GM21825 (cell line): ENCODE results near the gene PLXDC2.

Experiments
- ATAC-seq: cut with Tn5 transposase; IDR thresholded peaks from one replicate; pipeline ENCODE4 v1.9.1; 2021; ENCODE audit warnings: mild to moderate bottlenecking, moderate library complexity; ENCODE audit not compliant: unreplicated experiment

PLXDC2 gene

DNA sequence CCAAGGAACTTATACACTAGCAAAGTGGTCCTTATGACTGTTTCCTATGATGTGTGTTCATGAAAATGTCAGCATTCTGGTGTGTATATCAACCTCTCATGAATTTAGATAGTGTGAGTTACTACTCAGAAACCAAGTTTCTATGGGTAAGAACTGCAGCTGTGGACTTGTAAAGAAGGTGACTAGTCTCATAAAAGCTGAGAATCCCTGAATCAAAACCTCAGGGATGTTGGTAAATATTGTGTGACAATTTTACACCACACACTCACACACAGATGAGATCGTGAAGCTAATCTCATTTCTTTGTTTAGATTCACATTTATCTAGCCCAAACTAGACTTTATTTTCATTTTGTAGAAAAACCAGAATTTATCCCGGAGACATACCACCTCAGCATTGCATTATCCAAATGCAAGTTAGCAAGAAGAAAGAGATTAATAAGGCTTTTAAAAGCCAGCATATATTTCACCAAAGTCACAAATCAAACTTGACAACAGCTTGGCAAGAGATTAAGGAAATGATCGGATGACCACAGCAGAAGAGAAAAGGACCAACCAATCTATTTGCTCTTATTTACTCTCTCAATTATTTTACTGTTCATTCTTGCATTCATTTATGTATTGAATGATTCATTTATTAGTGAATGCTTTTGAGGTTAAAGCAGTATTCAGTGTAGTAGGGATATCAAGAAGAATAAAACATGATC, 92.9 kb downstream of the PLXDC2 start:
- ATAC-seq = no peak

DNA sequence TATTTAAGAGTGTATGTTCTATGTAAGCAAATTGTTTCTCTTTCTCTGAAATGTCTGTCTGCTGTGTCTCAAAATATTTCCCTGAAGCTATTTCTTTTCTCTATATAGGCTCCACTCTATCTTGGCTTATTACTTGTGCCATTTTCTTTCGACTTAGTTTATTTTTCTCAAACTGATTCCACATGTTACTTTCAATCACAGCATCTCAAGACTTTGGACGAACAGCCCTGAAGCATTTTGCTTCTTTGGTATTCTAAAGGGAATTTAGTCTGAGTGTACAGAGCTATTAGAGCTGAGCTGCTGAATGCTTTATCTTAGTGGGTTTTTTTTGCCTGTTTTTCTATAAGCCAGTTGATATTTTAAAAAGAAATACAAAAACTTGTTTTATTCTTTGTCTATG, 95.7 kb downstream of the PLXDC2 start:
- no peak for ATAC-seq

- no peak for ATAC-seq
Measured at GRCh38 chr10:19913987-19914386, 97.8 kb downstream of the PLXDC2 start.

DNA sequence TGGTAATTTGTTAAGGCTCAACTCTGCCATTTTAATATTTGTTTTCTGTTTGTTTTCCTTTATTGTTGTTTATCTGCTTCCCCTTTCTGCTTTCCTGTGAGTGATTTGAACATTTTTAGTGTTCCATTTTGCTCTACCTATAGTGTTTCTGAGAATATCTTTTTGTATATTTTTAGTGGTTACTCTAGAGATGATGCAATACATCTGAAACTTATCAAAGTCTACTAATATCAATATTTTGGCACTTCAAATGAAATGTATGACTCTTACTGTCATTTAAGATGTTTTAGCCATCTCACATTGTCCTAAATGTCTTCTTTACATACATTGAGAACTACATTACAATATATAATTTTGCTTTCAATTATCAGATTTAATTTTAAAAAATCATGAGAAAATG, 98.9 kb downstream of the PLXDC2 start:
- no peak for ATAC-seq

DNA sequence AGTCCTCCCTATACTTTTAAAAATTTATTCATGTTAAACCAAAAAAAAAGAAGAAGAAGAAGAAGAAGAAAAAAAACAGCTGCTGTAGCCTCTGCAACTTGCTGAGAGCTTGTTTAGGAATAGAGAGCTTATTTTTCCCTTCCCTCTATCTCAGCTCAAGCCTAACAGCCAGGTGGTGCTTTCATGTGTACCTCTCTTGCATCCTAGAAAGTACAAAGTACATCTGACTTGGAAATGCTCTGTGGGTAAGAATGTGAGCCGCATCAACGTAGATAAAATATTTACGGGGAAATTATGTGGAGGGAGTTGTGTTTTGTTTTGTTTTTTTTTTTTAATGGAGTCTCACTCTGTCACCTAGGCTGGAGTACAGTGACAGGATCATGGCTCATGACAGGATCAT, 99.6 kb downstream of the PLXDC2 start:
- no peak for ATAC-seq

DNA sequence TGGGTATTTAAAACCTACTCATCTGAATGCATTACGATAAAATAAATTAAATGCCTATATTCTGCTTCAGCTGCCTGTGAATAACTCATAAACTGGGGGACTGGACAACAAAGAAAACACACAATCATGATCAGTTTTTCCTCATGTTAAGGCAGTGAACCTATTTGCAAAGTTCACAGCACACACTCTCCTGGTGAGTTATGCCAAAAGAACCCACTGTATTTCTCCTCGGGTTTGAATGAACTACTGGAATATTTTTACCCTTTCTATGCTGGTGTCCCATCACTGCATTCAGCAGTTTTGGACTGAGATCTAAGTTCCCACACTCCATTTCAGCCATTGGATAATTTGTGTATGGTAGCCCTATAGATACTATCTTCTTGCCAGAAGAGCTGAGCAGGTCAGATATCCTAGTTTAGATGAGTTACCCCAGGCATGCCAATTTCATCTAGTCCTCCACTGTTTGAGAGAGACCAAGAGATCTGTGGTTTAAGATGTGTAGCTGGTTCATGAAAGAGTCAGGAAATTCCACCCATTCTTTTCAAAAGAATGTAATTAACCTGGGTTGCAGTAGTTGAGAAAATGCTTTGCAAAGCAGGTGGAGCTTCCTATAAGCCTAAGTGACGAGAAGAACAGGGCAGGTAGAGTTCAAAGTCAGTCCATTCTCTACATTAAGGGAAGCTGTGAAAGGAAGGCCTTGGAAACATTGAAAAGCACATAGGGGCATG, 101.7 kb downstream of the PLXDC2 start:
- ATAC-seq = no peak

- no peak for ATAC-seq
Measured at GRCh38 chr10:19918794-19919193, 102.6 kb downstream of the PLXDC2 start.

DNA sequence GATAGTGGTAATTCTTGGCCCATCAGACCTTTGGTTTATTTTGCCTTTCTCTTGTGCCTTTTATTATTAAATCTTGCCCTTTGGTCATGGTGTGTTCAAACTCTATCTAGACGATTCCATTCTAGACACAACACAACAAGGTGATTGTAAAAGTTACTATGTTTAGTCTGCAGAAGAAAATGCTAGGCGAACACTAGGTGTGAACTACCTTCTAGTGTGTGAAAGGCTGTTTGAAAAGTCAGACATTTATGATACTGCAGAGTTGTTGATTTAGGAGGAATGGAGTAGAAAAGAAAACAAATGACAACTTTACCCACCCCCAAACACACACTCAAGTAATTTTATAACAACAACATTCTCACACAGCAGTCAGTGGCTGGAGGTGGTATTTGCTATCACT, 103.4 kb downstream of the PLXDC2 start:
- ATAC-seq = no peak

DNA sequence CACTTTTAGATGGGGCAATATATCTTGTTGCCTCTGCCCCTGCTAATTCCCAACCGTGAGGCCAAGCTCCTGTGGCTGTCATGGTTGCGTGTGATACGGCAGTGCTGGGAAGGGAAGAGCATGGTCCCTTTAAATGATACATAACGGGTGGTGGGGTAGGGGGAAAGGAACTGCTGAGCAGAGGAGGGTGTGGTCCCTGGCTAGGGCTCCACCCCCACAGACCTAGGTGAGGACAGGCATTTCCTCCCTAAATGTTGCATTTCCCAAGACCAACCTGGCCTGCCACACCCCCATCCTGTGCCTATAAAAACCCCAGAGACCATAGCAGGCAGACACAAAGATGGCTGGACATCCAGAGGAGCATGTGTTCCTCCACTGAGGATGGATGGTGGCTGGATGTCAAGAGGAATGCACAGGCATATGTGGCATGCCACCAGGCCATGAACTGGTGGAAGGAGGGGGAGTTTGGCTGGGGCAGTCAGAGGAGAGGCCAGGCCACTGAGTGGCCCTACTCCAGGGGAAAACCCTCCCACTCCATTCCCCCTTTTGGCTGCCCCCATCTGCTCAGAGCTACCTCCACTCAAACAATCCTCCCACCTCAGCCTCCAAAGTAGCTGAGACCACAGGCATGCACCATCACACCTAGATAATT, 104.0 kb downstream of the PLXDC2 start:
- ATAC-seq = no peak

DNA sequence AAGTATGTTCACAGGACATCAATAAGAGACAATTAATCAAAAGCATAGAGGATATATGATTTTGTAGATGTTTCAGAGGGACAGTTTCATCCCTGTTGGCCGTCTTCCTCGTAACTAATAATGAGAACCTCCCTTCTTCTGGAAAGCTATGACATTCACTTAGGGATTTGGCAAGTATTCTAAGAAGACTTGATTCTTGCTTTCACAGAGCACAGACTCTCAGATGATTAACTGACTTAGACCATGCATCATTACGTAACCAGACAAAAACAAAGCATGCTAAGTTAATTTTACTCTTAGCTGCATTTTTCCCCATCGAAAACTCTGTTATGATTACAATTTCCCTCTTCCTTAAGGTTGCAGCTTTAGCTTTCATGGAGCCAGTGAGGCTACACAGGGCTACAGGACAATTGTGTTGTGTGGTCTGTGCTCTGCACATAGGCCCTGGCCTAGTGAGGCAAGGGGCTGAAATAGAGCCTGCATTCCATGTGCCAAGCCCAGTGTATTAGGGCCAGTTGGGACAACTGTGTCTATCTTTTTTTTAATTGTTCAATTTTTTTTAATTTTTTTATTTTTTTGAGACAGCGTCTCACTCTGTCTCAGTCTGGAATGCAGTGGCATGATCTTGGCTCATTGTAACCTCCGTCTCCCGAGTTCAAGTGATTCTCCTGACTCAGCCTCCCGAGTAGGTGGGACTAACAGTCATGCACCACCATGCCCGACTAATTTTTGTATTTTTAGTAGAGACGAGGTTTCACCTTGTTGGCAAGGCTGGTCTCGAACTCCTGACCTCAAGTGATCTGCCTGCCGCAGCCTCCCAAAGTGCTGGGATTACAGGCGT, 105.3 kb downstream of the PLXDC2 start:
- ATAC-seq = no peak

DNA sequence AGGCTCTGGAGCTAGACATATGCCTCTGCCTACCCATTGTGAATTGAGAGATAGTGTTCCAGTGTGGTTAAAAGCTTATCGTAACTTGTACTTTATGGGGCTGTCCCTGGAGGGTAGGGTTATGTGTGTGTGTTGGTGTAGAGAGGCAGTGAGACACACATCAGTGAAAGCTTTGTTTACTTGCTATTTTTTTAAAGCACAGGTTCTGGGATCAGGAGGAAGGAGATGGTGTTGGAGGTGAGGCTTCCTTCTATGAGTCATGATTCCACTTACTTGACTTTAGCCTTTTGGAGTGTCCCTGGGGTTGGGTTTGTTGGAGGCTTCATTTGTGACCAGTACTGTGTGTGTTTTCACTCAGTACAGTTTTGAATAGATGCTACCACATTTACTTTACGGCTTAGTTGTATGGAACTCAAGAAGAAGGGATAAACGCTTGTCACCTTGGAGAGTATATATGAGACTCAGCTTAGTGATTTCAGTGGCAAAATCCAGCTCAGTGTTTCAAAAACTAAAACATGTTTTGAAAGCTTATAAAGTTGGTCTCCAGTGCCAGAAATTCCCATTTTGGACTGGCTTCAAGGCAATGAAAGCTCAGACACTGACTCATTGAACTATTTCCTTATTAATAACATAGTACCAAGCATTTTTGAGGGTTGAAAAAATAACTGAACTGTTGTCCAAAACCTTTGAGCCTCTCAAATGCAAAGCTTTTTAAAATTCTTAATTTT, 106.2 kb downstream of the PLXDC2 start:
- ATAC-seq = no peak

DNA sequence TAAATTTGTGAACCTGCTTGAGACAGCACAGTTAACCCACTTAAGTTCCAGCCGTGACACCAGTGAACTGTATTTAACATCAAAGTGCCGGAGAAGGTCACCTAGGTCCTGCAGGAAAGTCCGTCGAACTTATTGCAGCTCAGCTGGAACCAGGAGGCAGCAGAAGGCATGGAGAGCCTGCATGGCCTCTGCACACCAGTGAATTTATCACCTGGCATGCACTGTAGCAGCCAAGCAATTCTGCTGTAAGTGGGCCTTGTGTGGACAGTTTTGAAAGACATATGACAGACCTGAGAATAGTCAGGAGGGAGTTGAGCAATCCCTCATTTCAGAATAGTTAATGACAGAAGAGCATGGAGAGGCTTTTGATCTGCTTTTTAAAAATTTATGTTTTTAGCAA, 108.8 kb downstream of the PLXDC2 start:
- ATAC-seq = no peak

GRCh38 chr10:19928936-19929335, 112.7 kb downstream of the PLXDC2 start:
- ATAC-seq = no peak

DNA sequence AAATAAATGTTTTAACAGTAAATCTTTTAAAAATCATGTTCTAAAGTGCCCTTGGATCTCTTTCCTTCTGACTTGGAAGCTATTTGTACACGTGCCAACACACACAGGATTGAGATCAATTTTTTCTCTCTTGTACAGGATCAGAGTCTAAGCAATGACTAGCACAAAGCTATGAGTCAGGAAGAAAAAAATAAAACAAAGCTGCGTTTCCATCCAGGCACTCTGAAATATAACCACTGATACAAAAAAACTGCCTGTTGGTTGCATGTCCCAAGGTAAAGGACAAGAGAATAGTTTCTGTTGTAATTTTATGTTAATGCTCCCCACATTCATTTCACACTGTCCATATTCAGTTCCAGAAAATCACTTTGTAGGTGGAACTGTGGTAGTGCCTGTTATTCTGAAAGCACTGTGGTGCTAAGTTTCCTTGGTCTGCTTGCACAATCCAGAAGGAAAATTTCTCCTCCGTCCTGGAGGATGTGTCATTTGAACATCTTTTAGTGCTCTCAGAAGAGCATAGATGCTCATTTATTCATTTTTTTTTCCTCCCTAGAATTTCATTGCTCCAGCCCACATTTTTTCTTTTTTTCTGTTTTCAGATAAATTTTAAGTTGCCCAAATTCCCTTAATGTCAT, 113.4 kb downstream of the PLXDC2 start:
- ATAC-seq = no peak

DNA sequence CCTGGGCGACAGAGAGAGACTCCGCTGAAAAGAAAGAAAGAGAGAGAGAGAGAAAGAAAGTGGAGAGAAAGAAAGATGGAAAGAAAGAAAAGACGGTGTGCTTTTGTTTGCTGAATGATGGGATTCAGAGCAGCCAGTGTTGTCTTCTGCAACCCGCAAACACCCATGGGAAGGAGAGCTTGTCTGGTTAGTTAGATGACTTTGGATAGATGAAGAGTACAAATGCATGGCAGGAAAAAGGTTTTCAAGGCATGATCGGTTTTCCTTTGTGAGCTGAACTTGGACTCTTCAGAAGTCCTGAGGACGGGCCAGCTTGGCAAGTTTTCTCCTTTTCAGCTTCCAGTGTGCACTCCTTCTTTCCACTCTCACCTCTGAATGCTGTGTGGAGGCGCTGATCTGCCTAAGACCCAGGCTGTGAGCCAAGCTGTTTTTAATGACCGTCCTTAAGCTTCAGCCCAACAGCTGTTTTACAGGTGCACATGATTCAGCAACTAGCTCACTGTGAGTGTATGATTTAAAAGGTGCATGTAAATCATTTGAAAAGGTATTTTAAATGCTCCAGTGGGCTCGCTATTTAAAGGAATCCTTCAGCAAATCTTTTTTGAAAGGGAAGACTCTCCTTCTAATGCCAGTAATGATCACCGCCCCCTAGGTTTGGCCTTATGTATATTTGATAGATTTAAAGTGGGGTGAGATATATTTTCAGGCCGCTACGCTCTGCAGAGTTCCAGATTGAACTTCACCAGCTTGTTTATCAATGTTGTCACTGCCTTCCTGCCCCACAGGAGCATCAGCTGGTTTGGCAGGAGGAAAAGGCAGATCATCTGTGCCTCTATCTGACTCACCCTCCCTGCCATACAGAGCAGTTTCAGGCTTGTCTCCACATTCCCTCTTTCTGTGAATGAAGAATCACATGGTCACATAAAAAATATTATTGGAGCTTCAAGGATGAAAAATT, 115.0 kb downstream of the PLXDC2 start:
- ATAC-seq = no peak

- no peak for ATAC-seq
Measured at GRCh38 chr10:19931894-19932590, 115.8 kb downstream of the PLXDC2 start.

DNA sequence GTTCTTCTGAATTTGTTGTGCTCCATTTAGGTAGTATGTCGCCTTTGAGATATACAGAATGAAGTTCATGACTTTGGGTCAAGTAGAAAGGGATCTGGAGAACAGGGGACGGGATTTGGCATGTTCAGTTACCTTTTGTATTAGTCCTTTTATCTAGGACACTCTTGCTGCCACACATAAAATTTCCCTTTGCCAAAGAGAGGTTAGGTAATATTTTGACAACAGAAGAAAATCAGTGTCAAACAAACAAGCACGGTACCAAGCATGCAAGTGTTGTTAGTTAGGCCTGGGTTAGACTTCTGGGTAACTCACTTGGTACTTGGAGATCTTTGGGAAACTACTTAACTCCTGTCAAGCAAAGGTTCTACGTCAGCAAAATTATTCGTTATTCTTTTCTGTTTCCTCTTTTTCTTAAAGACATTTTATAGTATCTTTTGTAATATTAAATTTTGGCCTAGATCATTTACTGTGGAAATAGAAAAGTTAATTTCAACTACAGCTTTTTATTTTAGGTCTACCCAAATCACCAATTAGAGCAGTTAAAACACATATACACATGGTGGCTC, 116.7 kb downstream of the PLXDC2 start:
- no peak for ATAC-seq

DNA sequence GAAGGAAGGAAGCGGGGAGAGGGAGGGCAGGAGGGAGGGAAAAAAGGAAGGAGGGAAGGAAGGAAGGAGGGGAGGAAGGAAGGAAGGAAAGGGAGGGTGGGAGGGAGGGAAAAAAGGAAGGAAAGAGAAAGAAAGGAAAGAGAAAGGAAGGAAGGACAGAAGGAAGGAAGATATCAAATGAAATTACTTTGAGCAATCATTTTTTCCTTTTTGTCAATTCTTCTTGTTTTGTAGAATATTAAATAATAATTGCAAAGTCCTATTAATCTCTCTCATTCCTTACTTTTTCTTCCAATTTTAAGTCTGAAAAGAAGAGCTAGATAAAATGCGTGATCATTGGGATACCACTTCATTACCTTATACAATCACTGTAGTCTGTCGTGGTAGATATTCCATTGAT, 117.5 kb downstream of the PLXDC2 start:
- ATAC-seq = no peak
